Stimulated activated CD8-positive, alpha-beta memory T cell treated with anti-CD3 and anti-CD28 coated beads, Interleukin-2, amount 100 ng/mL, for 1 hour (primary cell): Measurements from ENCODE around the gene FAP.

Source experiments
- DNase-seq, 2 donors: peaks; one replicate each; pipeline ENCODE4 v3.0.0-alpha.2; 2020; ENCODE audit warnings: low read depth in 2 of 2

Gene FAP

DNA sequence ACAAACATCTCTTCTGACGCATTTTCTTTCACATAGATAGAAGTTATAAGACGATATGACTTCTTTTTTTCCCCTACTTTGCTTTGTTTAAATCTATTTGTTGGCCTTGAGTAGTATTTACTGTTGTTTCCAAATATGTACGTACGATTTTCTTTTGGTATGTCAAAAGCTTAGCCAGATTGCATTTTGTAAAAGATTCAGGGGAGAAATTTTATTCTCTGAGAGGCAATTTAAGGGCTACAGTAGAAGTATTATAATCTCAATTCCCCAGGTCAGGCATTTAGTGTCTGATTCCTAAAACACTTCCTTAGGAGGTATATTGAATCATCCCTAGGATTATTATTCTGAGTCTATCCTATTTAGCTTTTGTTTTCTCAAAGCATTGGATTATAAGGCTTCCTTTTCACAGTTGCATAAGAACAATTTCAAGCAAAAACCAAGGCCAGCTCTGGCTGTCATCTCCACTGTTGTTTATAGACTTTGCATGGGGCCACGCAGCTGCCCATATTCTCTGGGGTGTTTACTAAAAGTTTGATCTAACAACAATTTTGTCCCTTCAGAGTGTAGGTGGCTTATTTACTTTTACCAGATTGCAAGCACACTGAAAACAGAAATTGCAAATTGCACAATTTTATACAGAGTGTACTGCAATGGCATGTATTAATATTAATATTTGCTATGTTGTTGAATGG, 57.6 kb downstream of the FAP start:
- no peak for DNase-seq

DNA sequence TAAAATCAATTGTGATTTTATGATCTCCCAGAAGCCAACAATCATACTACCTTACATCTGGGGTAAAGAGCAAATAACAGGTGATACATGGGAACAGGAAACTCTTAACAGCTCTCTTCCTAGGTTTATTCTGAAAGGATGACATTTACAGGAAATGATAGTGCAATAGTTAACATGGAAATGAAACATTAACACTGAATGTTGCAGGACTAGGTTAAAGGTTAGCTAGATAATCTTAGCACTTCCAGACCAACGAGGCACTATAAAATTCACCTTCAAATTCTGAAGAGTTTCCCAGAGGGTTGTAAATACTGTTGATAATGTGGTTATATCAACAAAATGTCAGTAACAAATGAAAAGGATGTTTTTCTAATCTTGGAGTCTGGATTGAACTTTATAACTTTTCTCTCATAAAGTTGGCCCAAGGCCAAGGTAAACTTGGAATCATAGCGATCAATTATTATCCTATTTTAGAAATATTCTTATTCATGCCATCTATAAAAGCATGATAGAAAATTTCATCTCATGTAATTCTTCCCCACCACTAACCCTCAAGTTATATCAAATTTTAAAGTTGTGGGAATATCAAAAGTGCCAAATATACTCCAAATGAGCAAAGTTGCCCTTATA, 58.3 kb downstream of the FAP start:
- DNase-seq = no peak

DNA sequence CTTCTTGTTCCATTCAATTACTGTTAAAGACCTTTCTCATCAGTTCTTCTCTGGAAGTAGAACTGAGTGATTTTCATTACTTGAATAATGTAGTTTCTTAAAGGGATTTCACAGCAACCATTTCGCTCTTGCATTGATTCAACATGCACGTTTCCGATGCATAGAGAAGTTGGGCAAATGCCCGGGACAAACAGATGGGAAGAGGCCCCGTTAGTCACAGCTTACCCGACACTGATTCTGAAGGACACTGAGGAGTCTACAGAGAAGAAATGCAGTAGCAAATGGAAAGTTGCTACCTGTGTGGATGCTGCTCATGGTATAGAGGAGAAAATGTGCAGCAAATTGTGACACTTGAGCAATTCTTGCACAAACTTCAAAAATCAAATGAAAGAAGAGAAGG, 58.9 kb downstream of the FAP start:
- DNase-seq = no peak

DNA sequence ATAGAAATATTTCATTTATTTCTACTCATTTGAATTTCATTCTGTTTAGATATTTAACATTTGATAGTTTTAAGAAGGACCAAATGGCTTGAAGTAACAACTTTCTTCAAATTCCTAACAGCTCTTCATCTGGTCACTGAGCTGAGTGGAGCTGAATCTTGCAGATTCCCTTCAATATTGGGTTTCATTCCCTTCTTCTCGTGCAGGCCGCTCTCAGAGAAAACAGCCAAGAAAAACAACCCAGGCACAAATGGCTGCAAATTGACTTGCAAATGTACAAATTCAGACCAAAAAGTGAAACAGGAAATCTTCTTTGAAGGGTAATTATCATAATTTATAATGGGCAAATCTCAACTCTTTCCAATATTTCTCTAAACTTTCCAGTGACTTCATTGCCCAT, 60.9 kb downstream of the FAP start:
- DNase-seq = no peak

DNA sequence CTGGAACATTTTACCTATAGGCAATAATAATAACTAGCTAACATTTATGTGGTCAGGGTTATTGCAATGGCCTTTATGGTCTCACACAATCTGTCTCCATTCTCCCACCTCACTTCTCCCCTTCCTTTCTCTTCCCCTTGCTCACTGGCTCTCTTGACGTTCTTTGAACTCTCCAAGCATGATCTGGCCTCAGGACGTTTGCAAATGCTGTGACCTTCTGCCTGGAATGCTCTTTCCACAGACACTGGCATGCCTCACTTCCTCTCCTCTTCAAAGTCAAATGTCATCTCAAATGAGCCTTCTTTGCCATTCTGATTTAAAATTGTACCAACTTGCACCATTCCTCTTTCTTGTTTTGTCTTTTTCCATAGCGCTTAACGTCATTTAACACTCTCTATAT, 65.9 kb downstream of the FAP start:
- DNase-seq = no peak

DNA sequence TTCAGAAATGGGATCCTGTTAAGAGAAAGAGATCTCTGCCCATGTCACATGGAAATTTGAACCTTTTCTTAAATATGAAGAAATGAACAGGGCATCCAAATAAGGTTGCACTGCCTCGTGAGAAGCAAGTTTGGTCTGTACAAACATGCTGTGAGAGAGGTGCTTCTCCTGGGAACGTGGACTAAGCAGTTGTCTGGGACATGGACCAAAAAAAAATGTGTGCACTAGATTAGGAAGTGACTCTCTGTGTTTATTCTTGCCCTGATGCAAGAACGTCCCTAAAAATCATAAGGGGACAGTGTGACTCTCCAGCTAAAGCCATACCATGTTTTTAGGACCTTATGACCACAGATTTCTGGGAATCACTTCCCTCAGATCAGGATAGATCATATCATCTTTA, 67.5 kb downstream of the FAP start:
- DNase-seq = no peak

DNA sequence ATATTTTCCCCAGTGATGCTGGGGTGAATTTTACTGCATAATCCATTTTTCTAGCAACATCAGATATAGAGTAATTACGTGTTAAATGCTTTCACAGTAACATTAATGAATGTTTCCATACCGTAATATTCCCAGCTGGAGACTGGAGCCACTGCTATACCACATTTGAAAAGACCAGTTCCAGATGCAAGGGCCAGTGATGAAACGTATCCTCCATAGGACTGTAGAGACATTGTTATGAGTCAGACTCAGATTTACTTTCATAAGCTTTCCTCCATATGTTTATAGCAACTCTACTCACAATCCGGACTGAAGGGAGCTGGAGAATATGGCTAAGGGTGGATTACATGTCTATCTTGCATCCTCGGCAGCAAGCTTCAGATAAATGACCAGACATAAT, 68.5 kb downstream of the FAP start:
- DNase-seq = no peak

DNA sequence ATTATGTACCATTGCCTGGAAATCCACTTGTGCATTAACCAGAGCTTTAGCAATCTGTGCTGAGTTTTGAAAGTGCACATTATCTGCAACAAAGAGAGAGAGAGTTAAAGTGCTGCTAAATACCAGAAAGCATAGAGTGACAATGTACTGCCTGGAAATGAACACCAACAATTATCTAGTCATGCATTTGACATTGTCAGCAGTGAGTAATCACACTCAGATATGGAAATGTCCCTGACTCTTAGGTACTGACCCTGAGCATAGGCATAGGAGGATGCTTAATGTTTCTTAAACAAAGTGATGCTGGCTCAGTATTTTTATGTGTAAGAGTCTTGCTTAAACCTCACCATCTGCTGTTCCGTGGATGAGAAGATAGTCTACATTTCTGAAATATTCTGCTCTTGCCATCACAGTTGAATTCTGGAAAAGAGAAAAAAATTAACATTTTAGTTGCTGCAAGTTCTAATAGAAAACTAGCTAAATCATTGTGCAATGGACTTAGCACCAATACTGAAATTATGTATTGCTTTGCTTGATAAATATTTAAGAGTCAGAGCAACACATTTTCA, 70.4 kb downstream of the FAP start:
- no peak for DNase-seq

DNA sequence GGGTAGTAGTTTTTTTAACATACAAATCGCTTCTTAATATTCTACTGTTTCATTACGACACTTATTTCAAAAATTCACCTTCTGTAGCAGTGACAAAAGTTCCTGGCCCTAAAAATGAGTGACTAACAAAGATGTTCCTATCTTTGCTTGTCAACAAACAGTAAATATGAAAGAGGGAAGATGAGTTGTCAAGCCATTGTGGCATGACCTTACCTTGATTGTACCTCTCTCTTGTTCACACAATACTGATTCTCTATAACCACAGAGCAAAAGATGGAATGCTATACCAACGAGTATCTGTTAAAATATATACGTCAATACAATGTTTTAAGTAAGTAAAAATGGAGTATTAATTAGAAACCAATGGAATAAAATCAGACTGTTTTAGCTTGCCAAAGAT, 76.5 kb downstream of the FAP start:
- no peak for DNase-seq

DNA sequence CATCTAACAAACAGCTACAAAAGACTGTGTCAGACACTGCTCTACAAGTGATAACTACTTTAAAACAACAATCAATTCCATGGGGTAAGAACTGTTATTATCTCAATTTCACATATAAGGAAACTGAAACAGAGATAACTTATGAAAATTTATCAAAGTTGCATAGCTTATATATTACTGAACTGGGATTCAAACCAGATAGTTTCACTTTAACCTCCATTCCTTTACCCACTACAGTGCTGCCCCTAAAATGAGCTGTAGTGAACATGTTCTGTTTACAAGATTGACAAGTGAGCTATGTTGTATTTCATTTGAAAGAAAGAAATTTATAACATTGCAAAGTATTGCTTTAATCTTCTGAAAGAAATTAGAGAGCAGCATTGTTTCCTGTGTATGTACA, 77.1 kb downstream of the FAP start:
- DNase-seq = no peak

DNA sequence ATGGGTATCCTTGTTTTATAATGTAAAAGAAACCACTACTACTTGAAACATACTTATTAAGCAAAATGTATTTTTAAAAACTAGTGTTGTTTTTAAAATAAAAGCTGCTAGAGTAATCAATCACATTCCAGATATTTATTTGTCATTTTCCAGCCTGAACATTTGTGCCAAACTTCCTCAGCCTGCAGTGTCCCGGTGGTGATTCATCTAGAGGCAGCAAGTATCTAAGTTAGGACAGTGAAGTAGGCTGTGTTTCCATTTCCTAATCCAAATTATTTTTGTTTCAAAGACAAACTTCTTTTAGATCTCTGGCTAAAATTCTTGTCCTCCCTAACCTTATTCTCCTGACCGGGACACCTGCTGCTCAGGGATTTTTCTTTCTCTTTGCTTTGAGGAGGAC, 78.4 kb downstream of the FAP start:
- no peak for DNase-seq

DNA sequence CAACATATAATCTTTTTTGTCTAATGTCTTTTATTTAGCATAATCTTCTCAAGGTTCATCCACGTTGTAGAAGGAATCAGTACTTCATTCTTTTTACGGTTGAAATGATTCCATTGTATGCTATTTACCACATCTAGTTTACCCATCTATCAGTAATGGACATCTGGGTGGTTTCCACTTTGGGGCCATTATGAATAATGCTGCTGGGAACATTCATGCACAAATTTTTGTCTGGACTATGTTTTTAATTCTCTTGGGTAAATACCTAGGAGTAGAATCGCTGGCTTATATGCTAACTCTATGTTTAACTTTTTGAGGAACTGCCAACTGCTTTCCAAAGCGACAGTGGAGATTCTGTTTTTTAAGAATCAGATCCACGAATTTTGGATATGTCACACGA, 83.8 kb downstream of the FAP start:
- no peak for DNase-seq

DNA sequence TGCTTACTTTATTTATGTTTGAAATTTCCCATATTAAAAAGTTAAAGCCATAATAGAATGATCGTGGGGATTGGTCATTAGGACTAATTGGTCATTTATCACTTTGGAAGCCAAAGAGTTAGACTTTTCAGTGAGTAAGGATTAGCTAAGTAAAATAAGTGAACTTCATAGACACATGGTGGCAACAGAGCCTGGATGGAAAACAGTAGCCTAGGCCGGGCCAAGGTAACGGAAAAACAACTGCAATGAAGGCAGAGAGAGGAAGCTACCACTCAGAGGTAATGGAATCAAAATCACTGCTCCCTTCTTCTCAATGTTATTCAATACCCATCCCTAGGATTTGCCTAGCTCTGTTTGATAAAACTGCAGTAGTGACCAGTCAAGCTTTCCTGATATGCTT, 87.1 kb downstream of the FAP start:
- DNase-seq = no peak

DNA sequence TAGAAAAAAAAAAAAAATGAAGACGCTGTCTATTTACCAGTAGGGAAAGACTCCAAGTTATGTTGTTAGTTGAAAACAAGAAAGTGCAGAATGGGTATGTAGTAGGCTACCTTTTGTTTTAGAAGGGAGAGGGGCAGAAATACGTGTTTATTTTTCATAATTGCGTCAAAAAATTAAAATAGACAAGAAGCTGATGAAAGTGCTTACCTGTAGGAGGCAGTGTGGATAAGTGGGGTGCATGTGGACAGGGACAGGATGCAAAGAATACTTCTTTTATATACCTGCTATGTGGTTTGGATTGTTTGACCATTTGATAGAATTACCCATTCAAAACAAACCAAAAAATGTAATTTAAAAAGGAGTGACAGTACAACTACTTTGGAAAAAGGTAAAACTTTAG, 88.2 kb downstream of the FAP start:
- DNase-seq = no peak

DNA sequence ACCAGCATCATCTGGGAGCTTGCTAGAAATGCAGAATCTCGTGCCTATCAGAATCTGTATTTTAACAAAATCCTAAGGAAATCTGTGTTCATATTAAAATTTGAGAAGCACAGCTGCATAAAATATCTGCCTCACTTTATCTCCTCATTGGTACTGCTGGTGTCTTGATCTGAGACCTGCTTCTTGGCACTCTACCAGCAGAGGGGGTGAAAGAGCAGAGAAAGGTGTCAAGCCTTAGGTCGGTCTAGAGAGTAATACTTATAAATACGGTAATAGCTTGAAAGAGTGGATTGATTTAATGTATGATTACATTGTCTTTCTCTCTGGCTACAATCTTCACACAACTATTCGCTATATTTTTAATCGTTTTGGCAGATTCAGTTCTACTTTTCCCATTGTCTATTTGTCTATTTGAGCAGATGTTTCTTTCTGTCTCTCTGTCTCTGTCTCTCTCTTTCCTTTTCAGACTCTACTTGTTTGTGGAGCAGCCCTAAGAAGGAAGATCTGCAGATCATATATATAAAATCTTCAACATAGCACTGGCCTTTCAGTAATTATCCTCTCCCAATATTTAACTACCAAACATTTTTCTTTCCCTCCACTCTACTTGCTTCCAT, 89.5 kb downstream of the FAP start:
- peak in 1 of 2 donors; percentile 21 for DNase-seq

DNA sequence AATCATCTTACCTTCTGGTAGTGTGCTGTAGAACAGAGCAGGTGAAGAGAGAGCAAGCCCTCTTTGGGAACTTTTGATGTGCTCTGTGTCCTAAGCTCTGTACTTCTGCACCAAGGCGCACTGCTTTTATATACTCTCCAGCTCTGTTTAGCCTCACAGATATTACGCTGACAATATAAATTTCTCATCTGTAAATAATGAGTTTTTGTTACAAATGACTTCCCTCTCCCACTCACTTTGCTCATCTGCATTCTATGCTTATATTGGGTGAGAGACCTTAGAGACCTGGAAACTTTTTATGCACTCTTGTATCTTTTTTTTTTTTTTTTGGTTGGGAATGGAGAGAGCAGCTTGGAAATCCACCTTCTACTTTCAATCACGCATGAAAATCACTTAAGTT, 91.1 kb downstream of the FAP start, which contains the start of gene GCG:
TSS of gene GCG (minus strand) at position 101 of the 400 bp plus-strand sequence. CDS start 3,069 bp downstream, outside the sequence.
- DNase-seq = no peak

DNA sequence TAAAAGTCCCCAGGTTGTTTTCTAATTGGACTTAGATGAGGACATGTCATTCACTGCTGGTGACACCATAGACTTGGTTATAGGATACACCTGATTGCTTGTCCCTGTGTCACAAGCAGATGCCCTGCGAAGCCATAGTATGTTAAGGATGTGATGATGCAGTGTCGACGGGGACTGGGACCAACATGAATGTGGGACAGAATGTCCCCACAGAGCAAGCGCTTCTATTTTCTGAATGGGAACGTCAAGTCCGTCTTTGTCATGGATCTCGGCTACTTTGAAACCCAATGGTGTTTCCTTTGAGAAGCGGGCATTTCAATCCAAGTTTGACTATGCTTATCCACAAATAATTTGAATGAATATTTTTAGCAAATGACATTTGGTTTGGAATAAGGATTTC, 93.3 kb downstream of the FAP start:
- no peak for DNase-seq

DNA sequence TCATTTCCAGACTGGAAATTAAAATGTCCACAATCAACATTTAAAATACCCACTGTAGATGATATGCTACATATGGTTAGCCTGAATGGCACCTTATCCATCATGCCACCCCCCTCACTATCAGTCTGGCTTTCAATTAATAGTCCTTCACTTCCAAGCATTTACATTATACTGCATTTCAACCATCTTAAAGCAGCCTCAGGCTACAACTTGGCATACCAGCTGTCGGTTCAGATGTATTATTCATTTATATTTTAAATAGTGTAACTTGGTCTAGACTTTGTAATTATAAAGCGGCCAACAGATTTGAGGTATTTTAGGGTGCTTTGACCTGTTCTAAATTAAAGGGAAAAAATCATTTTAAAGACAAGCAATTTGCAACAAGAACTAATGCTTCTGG, 93.8 kb downstream of the FAP start:
- no peak for DNase-seq

DNA sequence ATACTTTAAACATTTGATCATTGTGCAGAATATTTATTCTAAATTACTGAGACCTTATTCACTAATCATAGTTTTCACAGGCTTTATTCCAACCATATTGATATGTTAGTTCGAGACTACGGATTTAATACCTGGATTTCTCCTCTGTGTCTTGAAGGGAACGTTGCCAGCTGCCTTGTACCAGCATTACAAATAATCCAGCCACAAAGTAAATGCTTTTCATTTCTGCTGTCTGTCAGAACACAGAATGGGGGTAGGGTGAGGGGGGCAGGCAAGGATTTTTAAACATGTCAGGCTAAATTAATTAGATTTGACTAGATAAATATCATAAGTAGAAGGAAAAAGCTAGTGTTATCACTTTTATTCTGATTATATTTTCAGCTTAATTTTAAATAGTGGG, 94.3 kb downstream of the FAP start:
- no peak for DNase-seq

DNA sequence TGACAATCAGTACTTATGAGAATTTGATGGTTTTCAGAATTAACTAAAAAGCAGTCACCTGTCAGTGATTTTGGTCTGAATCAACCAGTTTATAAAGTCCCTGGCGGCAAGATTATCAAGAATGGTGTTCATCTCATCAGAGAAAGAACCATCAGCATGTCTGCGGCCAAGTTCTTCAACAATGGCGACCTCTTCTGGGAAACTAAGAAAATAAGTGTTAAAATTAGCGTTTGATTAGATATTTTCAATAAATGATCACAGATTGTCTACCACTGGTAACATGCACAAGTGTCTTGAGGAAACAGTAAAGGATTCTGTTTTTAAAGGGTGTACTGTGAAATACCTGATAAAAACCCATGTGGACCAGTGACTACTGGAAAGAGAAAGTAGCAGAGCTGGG, 99.3 kb downstream of the FAP start:
- no peak for DNase-seq

DNA sequence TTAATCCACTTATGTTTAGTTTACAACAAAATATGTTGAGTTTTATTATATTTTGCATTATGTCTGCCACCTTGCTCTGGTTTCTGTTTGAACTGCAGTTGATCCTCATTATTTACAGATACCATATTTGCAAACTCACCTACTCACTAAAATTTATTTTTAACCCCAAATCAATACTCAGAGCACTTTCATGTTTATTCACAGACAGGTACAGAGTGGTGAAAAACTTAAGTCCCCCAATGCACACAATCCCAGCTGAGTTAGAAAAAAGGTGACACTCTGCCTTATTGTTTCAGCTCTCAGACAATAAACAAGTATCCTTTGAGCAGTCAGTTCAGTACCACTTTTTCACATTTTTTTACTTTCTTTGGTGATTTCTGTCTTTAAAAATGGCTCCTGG, 104.9 kb downstream of the FAP start:
- DNase-seq = no peak

DNA sequence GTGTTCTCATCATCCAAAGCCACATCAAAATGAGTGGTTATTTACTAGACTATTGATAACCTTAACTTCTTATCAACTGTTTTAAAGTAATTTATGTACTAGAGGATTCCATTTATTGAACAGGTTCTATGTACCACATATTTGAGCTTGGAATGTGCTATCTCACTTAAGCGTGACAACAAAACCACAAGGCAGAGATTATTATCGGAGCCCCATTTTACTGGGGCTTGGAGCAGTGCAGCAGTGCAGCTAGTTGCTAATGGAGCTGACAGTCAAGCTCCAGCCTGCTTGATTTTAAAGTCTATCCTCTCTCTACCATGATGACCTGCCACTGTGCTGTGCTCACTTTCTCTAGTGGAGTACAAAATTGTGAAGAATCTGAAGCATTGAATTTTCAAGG, 115.8 kb downstream of the FAP start:
- DNase-seq = no peak

DNA sequence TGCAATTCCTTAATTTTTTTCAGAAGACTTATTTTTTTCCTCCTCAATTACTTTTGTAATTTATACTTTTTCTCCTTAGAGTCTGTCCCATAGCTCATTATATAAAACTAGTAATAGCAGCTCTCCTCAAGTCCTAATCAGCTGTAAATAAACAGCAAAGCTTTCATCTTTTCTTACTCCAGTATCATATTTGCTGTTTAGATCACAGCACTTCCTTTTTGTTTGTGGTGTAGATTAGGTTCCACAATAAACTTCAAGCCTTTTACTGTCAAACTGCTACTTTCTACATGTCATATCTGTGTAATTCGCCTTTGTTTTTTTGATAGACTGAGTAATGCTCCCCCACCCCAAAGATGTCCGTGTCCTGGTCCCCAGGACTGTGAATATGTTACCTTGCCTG, 116.7 kb downstream of the FAP start:
- DNase-seq = no peak
